ENCODE measurements around the gene MTHFD2.

- TF ChIP-seq POLR2A (IDR thresholded peaks at IDR 0.05) (no peak), CTCF (IDR thresholded peaks at IDR 0.05) (no peak)
These were observed 51.1 kb downstream of the MTHFD2 start for GRCh38 chr2:74249406-74250122.
